Activated CD4-positive, alpha-beta T cell treated with anti-CD3 and anti-CD28 coated beads, Interleukin-2, amount 10 ng/mL, durations not matched to agents 7 days and 5 days (primary cell): Measurements from ENCODE around the gene CYP2J2. TPM values are rescaled to one million over a fixed set of nuclear protein-coding genes. Genes with fewer than 3 reads are reported as not detected.
A peak's percentile ranks its signal among the peaks of the same experiment; 100 is the strongest.
"Not testable (repeated sequence)": the region's sequence is repeated elsewhere in the genome, so short reads cannot be mapped to it uniquely, and the experiment has no call there.

Source experiments
- CTCF ChIA-PET: fragments of 350-600 bp; sonication (Branson Sonifier 250); formaldehyde crosslinking; loops from one replicate; lab custom pipeline; 2021; ENCODE audit warnings: antibody characterized with exemption; lab: Charles Lee
- POLR2A ChIA-PET: fragments of 350-600 bp; sonication (Branson Sonifier 250); formaldehyde crosslinking; loops from one replicate; lab custom pipeline; 2021; ENCODE audit warnings: antibody characterized with exemption; lab: Charles Lee
- DNase-seq: peaks from one replicate; pipeline ENCODE4 v3.0.0-alpha.2; 2020
- H3K27ac Mint-ChIP-seq: one replicate; pipeline ENCODE4 v1.8.0; 2021; ENCODE audit warnings: mild to moderate bottlenecking, moderate library complexity, mixed read lengths
- H3K27me3 Mint-ChIP-seq: one replicate; pipeline ENCODE4 v1.8.0; 2021; ENCODE audit warnings: mixed read lengths
- H3K36me3 Mint-ChIP-seq: one replicate; pipeline ENCODE4 v1.8.0; 2021; ENCODE audit warnings: low read depth, mixed read lengths
- H3K4me1 Mint-ChIP-seq: one replicate; pipeline ENCODE4 v1.8.0; 2021; ENCODE audit warnings: mixed read lengths
- H3K4me3 Mint-ChIP-seq: one replicate; pipeline ENCODE4 v1.8.0; 2021; ENCODE audit warnings: mild to moderate bottlenecking, moderate library complexity, mixed read lengths
- H3K9me3 Mint-ChIP-seq: one replicate; pipeline ENCODE4 v1.8.0; 2021; ENCODE audit warnings: mixed read lengths
- total RNA-seq, 2 experiments: library from RNA; stranded (reverse); gene quantifications; one replicate each; pipeline ENCODE4 v1.2.3, GENCODE V29; 2021

The CYP2J2 gene
- total RNA-seq, 2 experiments from 2014 or later, result 2.9 to 3.4 TPM

DNA sequence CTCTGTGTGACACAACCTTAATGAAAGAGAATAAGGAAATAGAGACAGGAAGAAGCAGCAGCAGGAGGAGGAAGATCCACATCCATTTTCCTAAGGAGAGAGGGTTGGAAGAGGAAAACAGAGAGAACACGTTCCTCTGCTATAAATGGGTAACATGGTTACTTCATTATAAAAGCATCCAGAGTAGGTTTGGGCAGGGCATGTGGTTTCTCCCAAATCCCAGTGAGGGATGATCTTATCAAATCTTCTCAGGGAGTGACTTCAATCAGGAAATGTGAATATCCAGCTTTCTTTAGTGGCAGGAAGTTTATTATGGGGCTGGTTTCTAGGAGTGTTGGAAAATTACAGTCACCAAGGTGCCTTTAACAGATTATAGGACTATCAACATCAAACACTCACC is 11.1 kb downstream of the CYP2J2 start:
- Mint-ChIP-seq H3K27me3 (no peaks in the 10 kb centered on the region), H3K36me3 (peaks cover 3% of the 10 kb centered on the region), H3K4me1 (peaks cover 9% of the 10 kb centered on the region), H3K27ac (no peak overlapping the region), H3K4me3 (no peak overlapping the region), H3K9me3 (no peaks in the 10 kb centered on the region)
- ChIA-PET POLR2A (no interaction called here), CTCF (no interaction called here)
- DNase-seq, result no peak

DNA sequence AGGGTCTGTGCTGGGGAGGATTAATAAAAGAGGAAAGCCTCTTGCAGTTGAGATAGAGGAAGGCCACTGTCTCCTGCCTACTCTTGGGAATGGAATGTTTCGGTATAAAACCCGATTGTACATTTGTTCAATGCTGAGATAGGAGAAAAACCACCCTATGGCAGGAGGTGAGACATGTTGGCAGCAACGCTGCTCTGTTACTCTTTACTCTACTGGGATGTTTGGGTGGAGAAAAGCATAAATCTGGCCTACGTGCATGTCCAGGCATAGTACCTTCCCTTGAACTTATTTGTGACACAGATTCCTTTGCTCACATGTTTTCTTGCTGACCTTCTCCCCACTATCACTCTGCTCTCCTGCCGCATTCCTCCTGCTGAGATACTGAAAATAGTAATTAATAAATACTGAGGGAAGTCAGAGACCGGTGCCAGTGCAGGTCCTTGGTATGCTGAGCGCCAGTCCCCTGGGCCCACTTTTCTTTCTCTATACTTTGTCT is 11.7 kb downstream of the CYP2J2 start:
- DNase-seq, H3K27me3 Mint-ChIP-seq, CTCF ChIA-PET, H3K36me3 Mint-ChIP-seq, H3K4me1 Mint-ChIP-seq, H3K27ac Mint-ChIP-seq, H3K9me3 Mint-ChIP-seq, H3K4me3 Mint-ChIP-seq, POLR2A ChIA-PET: not testable (repeated sequence)

DNA sequence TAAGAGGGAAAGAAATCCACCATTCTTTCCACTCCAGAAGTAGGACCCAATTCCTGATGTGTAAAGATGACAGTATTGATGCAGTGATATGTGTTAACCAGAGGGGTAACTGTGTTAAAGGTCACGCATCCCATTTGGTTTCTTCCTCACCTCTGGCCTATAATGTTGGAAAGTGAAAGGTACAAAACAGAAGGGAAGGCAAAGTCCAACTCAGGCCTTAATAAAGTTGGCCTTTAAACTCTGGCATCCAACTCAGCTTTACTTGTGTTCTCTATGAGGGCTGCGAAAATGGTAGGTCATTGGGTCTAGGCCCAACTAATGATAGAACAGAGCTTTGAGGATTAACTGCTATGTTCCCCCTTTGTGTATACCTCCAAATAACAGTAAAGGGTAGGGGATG is 17.9 kb downstream of the CYP2J2 start:
- DNase-seq, result no peak

GRCh38 chr1:59908084-59908483 is 18.5 kb downstream of the CYP2J2 start:
- DNase-seq, result no peak
- Mint-ChIP-seq H3K9me3 (no peaks in the 10 kb centered on the region), H3K36me3 (peaks cover 3% of the 10 kb centered on the region), H3K4me3 (no peak overlapping the region), H3K27me3 (no peaks in the 10 kb centered on the region), H3K27ac (no peak overlapping the region), H3K4me1 (no peaks in the 10 kb centered on the region)
- CTCF ChIA-PET, result no interaction called here
- POLR2A ChIA-PET, result no interaction called here

More for the DNA sequence above, 17.9 kb downstream of the CYP2J2 start:
- ChIA-PET POLR2A (no interaction called here), CTCF (no interaction called here)
- no peak overlapping the region for H3K27ac Mint-ChIP-seq
- H3K9me3 Mint-ChIP-seq, result no peaks in the 10 kb centered on the region
- peaks cover 3% of the 10 kb centered on the region for H3K36me3 Mint-ChIP-seq
- no peaks in the 10 kb centered on the region for H3K4me1 Mint-ChIP-seq
- no peaks in the 10 kb centered on the region for H3K27me3 Mint-ChIP-seq
- H3K4me3 Mint-ChIP-seq, result no peak overlapping the region

DNA sequence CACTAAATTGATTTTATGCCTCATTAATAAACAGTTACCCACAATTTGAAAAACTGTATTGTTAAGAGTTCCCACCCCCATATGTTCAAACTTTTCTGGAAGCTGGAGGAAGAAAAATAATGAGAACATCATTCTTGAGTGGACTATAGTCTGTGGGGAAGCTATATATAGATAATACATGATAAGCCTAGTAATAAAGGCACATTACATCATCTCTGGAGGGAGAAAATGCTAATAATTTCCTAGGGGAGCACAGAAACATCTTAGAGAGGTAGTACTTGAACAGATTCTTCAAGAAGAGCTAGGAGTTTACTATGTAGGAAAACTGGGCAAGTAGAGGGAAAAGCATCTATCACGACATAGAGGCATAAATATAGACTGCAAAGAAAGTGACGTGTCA is 19.6 kb downstream of the CYP2J2 start:
- H3K27me3 Mint-ChIP-seq, result no peaks in the 10 kb centered on the region
- POLR2A ChIA-PET, result interaction anchor here (0.6 kb wide), 1 partner anchor 1141 kb away, joined by 4 read pairs; no protein-coding TSS in a partner anchor
- H3K9me3 Mint-ChIP-seq, result no peaks in the 10 kb centered on the region
- no peak overlapping the region for H3K27ac Mint-ChIP-seq
- peaks cover 3% of the 10 kb centered on the region for H3K36me3 Mint-ChIP-seq
- no peak for DNase-seq
- H3K4me3 Mint-ChIP-seq, result no peak overlapping the region
- CTCF ChIA-PET, result interaction anchor here (1.0 kb wide), 1 partner anchor 40 kb away, joined by 3 read pairs; no protein-coding TSS in a partner anchor
- no peaks in the 10 kb centered on the region for H3K4me1 Mint-ChIP-seq

DNA sequence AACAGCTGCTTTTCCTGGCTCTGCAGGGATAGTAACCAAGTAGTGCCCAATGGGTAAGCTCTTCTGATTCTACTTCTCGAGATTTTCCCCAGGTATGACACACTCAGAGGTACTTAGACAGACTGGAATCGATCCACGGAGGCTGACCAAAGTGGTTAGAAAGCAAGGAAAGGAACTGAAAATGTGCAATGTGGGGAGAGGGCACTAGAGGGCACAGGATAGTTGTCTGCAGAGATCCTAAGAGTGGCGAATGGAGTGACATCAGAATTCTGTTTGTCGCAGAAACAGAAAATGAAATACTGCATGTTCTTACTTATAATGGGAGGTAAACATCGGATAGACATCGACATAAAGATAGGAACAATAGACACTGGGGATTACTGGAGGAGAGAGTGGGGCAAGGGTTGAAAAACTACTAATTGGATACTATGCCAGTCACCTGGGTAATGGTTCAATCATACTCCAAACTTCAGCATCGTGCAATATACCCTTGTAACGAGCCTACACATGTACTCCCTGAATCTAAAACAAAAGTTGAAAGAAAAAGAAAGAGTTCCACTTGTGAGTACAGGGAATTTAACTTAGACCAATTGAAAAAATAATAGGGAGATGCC is 23.3 kb downstream of the CYP2J2 start:
- no peaks in the 10 kb centered on the region for H3K9me3 Mint-ChIP-seq
- no peak overlapping the region for H3K27ac Mint-ChIP-seq
- H3K36me3 Mint-ChIP-seq, result no peaks in the 10 kb centered on the region
- CTCF ChIA-PET, result interaction anchor here (1.6 kb wide), 1 partner anchor 43 kb away, joined by 5 read pairs; no protein-coding TSS in a partner anchor
- no peaks in the 10 kb centered on the region for H3K4me1 Mint-ChIP-seq
- H3K4me3 Mint-ChIP-seq, result no peak overlapping the region
- POLR2A ChIA-PET, result no interaction called here
- peak; percentile 36 for DNase-seq
- H3K27me3 Mint-ChIP-seq, result no peaks in the 10 kb centered on the region

DNA sequence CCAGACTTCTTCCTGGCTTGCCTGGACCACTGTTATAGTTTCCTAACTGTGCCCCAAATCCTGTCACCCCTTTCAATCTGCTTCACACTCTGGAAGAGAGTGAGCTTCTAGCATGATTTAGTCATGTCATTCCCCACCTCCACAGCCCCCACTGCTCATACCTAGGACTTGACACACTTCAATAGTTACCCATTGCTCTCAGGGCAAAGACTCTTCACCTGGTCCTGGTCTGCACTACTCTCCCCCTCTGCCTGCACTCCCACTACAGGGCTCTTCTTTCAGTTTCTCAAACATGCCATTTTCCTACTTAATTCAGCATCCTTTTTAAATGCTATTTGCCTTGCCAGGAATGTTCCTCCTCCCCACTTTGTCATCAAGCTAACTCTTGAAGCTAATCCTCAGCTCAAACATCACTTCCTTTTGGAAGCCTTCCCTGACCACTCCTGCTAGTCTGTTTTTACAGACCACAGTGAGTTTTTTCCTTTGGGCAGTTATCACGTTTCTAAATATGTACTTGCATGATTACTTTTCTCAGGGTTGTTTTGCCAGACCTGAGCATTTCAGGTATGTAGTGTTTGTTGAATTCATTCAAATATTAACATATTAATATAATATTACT is 24.7 kb downstream of the CYP2J2 start:
- Mint-ChIP-seq H3K4me3 (no peak overlapping the region), H3K27me3 (no peaks in the 10 kb centered on the region), H3K36me3 (no peaks in the 10 kb centered on the region), H3K9me3 (no peaks in the 10 kb centered on the region), H3K27ac (no peak overlapping the region), H3K4me1 (no peaks in the 10 kb centered on the region)
- no peak for DNase-seq
- CTCF ChIA-PET, result interaction anchor here (1.6 kb wide), 1 partner anchor 45 kb away, joined by 5 read pairs; no protein-coding TSS in a partner anchor
- POLR2A ChIA-PET, result no interaction called here

DNA sequence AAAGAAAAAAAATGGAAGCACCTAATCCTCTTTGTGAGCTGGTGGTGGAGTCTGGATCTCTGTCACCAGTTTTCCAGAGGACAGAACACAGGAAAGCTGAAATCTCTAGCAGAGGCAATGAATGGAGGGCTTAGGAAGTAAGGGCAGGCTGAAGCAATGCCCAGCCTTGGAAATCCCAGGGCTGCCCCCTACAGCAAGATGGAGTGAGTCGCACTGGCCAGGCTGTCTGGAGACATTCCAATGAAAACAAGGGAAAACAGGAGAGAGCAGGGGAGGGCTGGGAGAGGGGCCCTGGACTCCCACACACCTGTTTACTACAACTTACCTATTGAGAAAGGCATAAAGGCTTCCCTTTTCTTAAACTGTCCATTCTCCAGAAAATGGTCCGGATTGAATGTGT is 25.9 kb downstream of the CYP2J2 start:
- CTCF ChIA-PET, result no interaction called here
- no peaks in the 10 kb centered on the region for H3K36me3 Mint-ChIP-seq

DNA sequence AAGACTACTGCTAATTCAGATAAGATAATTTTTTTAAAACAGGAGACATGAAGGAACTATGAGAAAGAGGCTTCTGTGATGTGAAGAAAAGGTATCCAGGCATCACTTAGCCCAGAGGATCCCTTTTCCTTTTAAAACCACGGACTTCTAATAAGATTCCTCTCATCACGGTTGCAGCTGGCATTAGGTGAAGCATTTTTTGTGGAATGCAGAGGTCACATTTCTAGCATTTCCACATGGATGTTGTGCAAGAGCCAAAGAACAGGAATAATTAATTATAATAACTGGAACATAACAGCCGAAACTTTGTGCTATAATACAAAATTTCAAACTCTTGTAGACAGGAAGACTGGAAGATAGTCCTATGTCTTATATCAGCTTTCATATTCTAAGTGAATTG is 27.6 kb downstream of the CYP2J2 start:
- DNase-seq, result no peak
- ChIA-PET POLR2A (no interaction called here), CTCF (interaction anchor here (1.0 kb wide), 1 partner anchor 49 kb away, joined by 3 read pairs; no protein-coding TSS in a partner anchor)
- Mint-ChIP-seq H3K27me3 (no peaks in the 10 kb centered on the region), H3K4me3 (no peak overlapping the region), H3K9me3 (no peaks in the 10 kb centered on the region), H3K36me3 (no peaks in the 10 kb centered on the region), H3K4me1 (peaks cover under 1% of the 10 kb centered on the region), H3K27ac (no peak overlapping the region)

More for the DNA sequence above, 25.9 kb downstream of the CYP2J2 start:
- Mint-ChIP-seq H3K27ac (no peak overlapping the region), H3K27me3 (no peaks in the 10 kb centered on the region), H3K4me1 (no peaks in the 10 kb centered on the region), H3K4me3 (no peak overlapping the region), H3K9me3 (no peaks in the 10 kb centered on the region)
- POLR2A ChIA-PET, result no interaction called here
- no peak for DNase-seq

- Mint-ChIP-seq H3K27me3 (no peaks in the 10 kb centered on the region), H3K36me3 (no peaks in the 10 kb centered on the region), H3K27ac (no peak overlapping the region), H3K4me1 (peaks cover 14% of the 10 kb centered on the region), H3K4me3 (no peak overlapping the region), H3K9me3 (no peaks in the 10 kb centered on the region)
- no peak for DNase-seq
- ChIA-PET CTCF (no interaction called here), POLR2A (no interaction called here)
These were observed 29.4 kb downstream of the CYP2J2 start for GRCh38 chr1:59897165-59897564.

DNA sequence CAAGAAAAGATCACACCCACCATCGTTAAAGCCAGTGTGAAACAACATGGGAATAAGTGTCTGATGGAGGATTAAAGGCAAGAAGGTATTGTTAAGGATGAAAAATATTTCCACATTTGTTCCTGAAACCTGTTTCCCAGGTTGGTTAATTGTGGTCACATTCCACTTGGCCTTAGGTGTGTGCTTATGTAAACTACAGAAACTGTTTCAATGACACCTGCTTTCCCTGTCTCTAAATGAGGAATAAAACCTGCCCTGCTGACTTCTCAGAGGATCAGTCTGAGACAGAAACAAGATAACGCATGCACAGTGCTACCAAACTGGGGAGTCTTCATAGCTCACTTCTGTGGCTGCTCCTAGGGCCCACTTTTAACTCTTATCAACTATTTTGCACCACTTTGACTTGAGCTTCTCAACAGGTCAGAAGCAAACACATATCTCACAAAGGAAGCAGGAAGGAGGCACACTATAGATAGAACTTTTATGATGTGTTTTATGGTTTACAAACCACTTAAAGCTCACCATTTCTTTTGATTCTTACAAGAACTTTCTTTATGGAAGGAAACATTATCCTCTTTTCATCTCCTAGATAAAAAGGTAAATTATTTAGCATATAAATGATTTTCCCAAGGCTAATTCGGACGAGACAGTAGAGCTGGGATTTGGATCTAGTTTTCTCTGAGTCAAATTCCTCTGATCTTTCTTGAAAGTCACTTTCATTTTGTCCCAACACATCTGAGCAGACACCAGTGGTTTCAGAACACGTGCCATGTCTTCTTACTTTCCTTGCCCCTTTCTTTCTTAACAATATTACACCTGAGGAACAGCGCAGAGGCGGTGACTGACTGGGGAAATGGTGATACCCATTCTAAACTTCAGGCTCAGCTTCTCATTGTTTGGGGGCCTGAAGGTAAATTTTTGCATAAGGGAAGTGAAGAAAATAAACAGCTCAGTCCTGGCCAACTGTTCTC is 33.4 kb downstream of the CYP2J2 start:
- peak overlapping the region; percentile 83 for H3K27ac Mint-ChIP-seq

DNA sequence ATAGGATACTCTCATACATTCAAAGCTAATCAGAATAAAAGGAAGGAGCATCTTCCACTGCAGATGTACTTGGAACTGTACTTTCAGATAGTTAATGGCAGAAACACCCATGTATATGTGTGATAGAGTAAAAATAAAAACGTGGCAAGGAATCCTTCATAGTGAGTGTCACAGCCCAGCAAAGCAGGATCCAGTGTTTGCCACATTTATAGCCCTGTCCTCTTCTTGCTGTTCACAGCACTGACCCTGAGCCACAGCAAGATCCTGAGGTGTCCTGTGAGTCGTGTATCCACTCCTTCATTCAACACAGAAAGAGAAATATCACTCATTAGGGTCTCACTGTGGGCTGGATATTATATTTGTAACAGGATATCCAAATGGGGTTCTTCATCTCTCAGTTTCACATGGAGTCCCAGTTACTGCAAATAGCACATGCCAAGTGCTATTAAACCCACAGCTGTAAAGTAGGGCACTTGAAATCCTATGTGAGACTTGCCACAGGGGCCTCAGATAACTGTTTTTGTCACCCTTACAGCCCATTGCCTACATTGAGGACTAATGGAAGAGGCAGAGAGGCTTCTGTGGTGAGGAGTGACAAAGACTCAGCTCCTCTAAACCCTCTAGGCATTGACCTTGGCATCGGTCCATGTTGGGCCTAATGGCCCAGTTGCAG is 41.3 kb downstream of the CYP2J2 start:
- peaks cover 11% of the 10 kb centered on the region for H3K9me3 Mint-ChIP-seq
- no peaks in the 10 kb centered on the region for H3K4me1 Mint-ChIP-seq
- no peak overlapping the region for H3K27ac Mint-ChIP-seq
- DNase-seq, result no peak
- CTCF ChIA-PET, result no interaction called here
- no peak overlapping the region for H3K4me3 Mint-ChIP-seq
- peaks cover 5% of the 10 kb centered on the region for H3K27me3 Mint-ChIP-seq
- POLR2A ChIA-PET, result no interaction called here
- peaks cover 3% of the 10 kb centered on the region for H3K36me3 Mint-ChIP-seq

More for the DNA sequence above, 33.4 kb downstream of the CYP2J2 start:
- ChIA-PET CTCF (interaction anchor here (0.5 to 0.6 kb wide), 2 partner anchors 11 to 35 kb away, joined by 3 to 5 read pairs; no protein-coding TSS in a partner anchor), POLR2A (no interaction called here)
- Mint-ChIP-seq H3K9me3 (peaks cover 14% of the 10 kb centered on the region), H3K4me1 (peaks cover 16% of the 10 kb centered on the region), H3K36me3 (peaks cover 3% of the 10 kb centered on the region), H3K4me3 (no peak overlapping the region), H3K27me3 (no peaks in the 10 kb centered on the region)
- DNase-seq, result peak; percentile 11
